ENCODE data around the gene GPX7. TPM values are rescaled to one million over a fixed set of nuclear protein-coding genes. Genes with fewer than 3 reads are reported as not detected.

The GPX7 gene
- total RNA-seq, 4 donors from 2014 or later = 10.3 to 19.2 (median 17.0) TPM

DNA sequence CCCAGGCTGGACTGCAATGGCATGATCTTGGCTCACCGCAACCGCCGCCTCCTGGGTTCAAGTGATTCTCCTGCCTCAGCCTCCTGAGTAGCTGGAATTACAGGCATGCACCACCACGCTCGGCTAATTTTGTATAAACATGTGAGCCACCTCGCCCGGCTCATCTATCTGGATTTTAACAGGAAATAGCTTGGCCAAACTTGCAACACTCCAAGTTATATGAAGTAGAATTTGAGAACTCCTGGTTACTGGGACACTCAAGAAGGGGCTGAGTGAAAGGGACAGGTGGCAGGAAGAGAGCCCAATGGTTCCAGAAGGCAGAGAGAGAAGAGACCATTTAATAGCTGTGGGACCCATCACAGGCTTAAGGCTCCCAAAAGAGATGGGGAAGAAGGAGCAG, 2.9 kb upstream of the GPX7 start:
- TF ChIP-seq, protein P1, sequence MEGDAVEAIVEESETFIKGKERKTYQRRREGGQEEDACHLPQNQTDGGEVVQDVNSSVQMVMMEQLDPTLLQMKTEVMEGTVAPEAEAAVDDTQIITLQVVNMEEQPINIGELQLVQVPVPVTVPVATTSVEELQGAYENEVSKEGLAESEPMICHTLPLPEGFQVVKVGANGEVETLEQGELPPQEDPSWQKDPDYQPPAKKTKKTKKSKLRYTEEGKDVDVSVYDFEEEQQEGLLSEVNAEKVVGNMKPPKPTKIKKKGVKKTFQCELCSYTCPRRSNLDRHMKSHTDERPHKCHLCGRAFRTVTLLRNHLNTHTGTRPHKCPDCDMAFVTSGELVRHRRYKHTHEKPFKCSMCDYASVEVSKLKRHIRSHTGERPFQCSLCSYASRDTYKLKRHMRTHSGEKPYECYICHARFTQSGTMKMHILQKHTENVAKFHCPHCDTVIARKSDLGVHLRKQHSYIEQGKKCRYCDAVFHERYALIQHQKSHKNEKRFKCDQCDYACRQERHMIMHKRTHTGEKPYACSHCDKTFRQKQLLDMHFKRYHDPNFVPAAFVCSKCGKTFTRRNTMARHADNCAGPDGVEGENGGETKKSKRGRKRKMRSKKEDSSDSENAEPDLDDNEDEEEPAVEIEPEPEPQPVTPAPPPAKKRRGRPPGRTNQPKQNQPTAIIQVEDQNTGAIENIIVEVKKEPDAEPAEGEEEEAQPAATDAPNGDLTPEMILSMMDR (IDR thresholded peaks at IDR 0.05; ENCODE audit: low read depth) = no peak

DNA sequence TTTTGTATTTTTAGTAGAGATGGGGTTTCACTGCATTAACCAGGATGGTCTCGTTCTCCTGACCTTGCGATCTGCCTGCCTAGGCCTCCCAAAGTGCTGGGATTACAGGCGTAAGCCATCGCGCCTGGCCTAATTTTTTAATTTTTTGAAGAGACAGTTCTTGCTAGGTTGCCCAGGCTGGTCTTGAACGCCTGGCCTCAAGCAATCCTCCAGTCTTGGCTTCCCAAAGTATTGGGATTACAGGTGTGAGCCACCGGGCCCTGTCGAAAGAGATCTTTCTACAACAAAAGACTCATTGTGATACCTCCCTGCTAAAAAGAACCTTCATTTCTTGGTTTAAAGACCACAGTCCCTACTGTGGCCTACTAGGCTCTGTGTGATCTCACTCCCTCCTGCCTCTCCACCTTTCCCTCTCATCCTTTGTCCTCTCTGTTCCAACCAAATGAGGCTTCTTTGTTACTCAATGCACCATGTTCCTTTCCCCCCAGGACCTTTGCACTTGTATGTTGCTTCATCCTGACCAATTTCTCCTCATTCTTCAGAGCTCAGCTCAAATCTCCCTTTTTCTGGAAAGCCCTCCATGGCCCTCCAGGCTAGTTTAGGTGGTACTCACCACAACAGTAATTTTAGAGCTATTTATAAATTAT, 1.5 kb upstream of the GPX7 start:
- TF ChIP-seq, protein P1 (IDR thresholded peaks at IDR 0.05; ENCODE audit: low read depth) = no peak

DNA sequence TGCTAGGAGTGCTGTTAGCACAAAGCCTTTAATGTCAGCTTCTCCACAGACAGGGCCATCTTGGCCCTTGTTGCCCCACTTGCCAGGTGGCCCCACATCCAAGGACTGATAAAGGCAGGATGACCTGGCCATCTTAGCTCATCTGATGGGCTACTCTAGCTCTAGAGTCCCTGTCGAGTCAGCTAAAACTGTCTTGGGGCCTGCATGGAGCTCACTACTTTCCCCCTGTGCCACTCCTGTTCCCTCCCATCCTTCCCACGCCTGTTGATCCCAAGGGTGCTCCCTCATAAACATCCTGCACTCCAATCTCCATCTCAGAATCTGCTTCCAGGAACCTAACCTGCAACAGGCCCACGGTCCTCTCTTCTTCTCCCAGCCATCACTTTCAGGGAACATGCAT, 652 bp upstream of the GPX7 start:
- TF ChIP-seq, protein P1 (IDR thresholded peaks at IDR 0.05; ENCODE audit: low read depth) = no peak

DNA sequence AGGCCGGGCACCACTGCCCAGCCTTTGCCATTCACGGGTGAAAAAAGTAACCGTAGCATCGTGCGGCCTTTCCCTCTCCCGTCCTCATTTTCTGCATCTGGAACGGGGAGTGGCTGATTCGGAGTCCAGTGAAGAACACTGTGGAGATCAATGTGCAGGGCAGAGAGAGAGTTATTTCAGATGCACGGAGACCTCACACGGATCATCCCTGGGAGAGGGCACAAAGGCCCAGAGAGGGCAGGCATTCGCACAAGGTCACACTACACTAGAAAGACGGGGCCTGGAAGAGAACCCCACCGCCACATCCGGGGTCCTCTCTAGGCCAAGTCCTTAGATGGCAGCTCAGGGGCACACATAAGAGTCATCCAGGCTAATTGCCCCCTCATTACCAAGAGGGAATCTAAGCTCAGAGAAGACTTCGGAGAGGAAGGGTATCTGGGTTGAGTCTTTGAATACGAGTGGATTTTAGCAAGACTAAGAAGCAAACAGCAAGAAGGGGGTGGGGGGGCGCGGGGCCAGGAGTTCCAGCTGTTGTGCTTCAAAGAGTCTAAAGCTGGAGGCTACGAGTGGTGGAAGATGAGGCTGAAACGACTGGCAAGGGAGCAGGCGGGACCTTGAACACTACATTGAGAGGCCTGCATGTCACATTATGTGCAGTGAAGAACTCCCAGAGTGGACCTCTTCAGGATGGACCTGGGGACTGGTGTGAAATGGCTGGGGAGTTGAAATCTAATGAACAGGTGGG, 857 bp downstream of the GPX7 start:
- TF ChIP-seq, protein P1 (IDR thresholded peaks at IDR 0.05; ENCODE audit: low read depth) = no peak

DNA sequence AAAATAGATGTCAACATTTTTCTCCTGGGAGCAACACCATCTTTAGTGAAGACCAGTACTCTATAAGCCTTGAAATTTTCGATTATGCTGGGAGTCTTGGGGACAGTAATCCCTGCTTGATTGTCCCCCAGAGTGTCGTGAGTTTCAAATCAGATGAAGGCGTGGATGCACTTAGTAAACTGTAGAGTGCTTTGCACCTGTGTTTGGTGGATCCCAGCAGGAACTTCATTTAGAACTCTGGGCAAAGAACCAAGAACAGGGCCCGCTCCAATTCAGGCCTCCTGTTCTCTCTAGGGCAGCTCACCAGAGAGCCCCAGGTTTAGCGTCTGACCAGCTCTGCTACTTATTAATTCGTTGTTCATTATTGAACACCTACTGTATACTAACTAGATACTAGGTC, 1.5 kb downstream of the GPX7 start:
- TF ChIP-seq, protein P1 (IDR thresholded peaks at IDR 0.05; ENCODE audit: low read depth) = no peak

DNA sequence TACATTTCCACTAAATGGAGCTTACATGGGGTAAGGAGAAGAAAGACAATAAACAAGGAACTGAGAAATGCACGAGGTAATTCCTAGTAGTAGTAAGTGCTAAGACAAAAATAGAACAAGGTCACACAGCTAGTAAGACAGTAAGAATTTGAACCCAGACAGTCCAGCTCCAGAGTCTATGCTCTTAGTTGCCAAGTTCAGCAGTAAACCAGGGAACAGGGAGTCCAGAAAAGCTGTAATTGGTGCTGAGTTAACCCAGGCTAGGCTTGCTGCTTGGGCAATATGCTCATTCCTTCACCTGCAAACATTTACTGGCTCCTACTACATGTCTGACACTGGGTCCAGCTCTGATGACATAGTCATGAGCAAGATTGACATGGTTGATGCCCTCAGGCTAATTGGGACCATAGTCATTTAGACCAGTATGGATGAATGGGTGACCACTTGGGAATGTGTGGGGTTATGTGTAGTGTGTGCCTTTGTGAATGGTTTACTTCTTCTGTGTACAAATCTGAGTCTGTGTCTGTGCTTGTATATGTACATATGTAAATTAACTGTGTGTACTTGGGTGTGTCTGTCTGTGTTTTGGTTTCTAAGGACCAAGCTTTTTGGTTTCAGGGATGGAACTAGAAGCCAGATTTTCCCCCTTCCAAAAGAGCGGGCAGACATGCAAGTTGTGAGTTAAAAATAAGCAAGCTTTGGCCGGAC, 2.0 kb downstream of the GPX7 start:
- TF ChIP-seq, protein P1 (IDR thresholded peaks at IDR 0.05; ENCODE audit: low read depth) = no peak
